CD4-positive, alpha-beta T cell (primary cell): ENCODE data around the gene FERMT2. TPM values are rescaled to one million over a fixed set of nuclear protein-coding genes. Genes with fewer than 3 reads are reported as not detected.
A peak's percentile ranks its signal among the peaks of the same experiment; 100 is the strongest.

Experiments used
- ATAC-seq: fragments of 200-7000 bp; cut with Tn5 transposase; one replicate; pipeline ENCODE4 v1.10.0; 2022; ENCODE audit warnings: mild to moderate bottlenecking; ENCODE audit not compliant: poor library complexity
- CTCF ChIA-PET: fragments of 350-600 bp; sonication (Branson Sonifier 250); formaldehyde crosslinking; loops from one replicate; lab custom pipeline; 2021; ENCODE audit warnings: antibody characterized with exemption, inconsistent platforms; lab: Charles Lee
- POLR2A ChIA-PET: fragments of 350-600 bp; sonication (Branson Sonifier 250); formaldehyde crosslinking; loops from one replicate; lab custom pipeline; 2021; ENCODE audit warnings: antibody characterized with exemption, inconsistent platforms; lab: Charles Lee
- DNase-seq, 14 experiments: peaks; one replicate each; pipeline ENCODE4 v3.0.0-alpha.2; 2013 to 2020; ENCODE audit warnings: mixed read lengths in 2 of 14
- H3K27ac ChIP-seq, 2 donors: one replicate each; pipeline versions ENCODE4 v1.5.1 to v1.7.0; 2013; ENCODE audit warnings: low read length in 2 of 2, low read depth in 1 of 2, mild to moderate bottlenecking in 1 of 2
- H3K27me3 ChIP-seq, 2 experiments: 1 replicate in 1 of 2; 2 replicates in 1 of 2; pipeline versions ENCODE4 v1.6.1 to v1.7.0; 2013; ENCODE audit warnings: low read length in 2 of 2, control low read depth in 1 of 2, mild to moderate bottlenecking in 1 of 2, moderate library complexity in 1 of 2; ENCODE audit not compliant: insufficient read depth in 2 of 2, control insufficient read depth in 1 of 2
- H3K36me3 ChIP-seq: one replicate; pipeline ENCODE4 v1.6.1; 2013; ENCODE audit warnings: low read length, control low read depth; ENCODE audit not compliant: insufficient read depth
- H3K4me1 ChIP-seq: one replicate; pipeline ENCODE4 v1.6.1; 2013; ENCODE audit warnings: low read length, control low read depth; ENCODE audit not compliant: insufficient read depth
- H3K4me3 ChIP-seq: one replicate; pipeline ENCODE4 v1.5.1; 2013; ENCODE audit warnings: mild to moderate bottlenecking, low read length, moderate library complexity
- H3K9me3 ChIP-seq, 2 experiments: 1 replicate in 1 of 2; 2 replicates in 1 of 2; pipeline versions ENCODE4 v1.6.1 to v1.7.0; 2013; ENCODE audit warnings: low read length in 2 of 2, mild to moderate bottlenecking in 2 of 2, control low read depth in 1 of 2, moderate library complexity in 1 of 2; ENCODE audit not compliant: control insufficient read depth in 1 of 2, insufficient read depth in 1 of 2
- H3K27ac Mint-ChIP-seq: one replicate; pipeline ENCODE4 v1.8.0; 2020; ENCODE audit warnings: mixed read lengths
- H3K27me3 Mint-ChIP-seq: one replicate; pipeline ENCODE4 v1.8.0; 2021; ENCODE audit warnings: mixed read lengths
- H3K36me3 Mint-ChIP-seq: one replicate; pipeline ENCODE4 v1.8.0; 2021; ENCODE audit warnings: low read depth, mixed read lengths
- H3K4me1 Mint-ChIP-seq: one replicate; pipeline ENCODE4 v1.8.0; 2021; ENCODE audit warnings: low read depth, mixed read lengths
- H3K4me3 Mint-ChIP-seq: one replicate; pipeline ENCODE4 v1.8.0; 2020; ENCODE audit warnings: mild to moderate bottlenecking, mixed read lengths
- H3K9me3 Mint-ChIP-seq: one replicate; pipeline ENCODE4 v1.8.0; 2020; ENCODE audit warnings: mixed read lengths
- intact Hi-C, 2 experiments: fragments of 100-400 bp; cut with DNase I in 1 of 2; cut with micrococcal nuclease in 1 of 2; formaldehyde crosslinking; loops; one replicate each; pipeline versions ENCODE4 v1.15.1 to v1.9.0; 2023 to 2025; cut with DNase I, micrococcal nuclease
- total RNA-seq, 174 experiments: library from RNA in 2 of 174; stranded (reverse) in 2 of 174; gene quantifications; one replicate each; pipeline ENCODE4 v1.2.3 and lab custom pipeline; 2021 to 2026
- TF ChIP-seq, protein P1 (sequence below): fragments of 200-600 bp; IDR thresholded peaks from one replicate; pipeline ENCODE4 v1.8.0; 2022; ENCODE audit warnings: antibody characterized with exemption, mild to moderate bottlenecking

FERMT2 gene
- total RNA-seq, 2 experiments from 2014 or later = 0.44 to 0.61 TPM

- TF ChIP-seq, protein P1, sequence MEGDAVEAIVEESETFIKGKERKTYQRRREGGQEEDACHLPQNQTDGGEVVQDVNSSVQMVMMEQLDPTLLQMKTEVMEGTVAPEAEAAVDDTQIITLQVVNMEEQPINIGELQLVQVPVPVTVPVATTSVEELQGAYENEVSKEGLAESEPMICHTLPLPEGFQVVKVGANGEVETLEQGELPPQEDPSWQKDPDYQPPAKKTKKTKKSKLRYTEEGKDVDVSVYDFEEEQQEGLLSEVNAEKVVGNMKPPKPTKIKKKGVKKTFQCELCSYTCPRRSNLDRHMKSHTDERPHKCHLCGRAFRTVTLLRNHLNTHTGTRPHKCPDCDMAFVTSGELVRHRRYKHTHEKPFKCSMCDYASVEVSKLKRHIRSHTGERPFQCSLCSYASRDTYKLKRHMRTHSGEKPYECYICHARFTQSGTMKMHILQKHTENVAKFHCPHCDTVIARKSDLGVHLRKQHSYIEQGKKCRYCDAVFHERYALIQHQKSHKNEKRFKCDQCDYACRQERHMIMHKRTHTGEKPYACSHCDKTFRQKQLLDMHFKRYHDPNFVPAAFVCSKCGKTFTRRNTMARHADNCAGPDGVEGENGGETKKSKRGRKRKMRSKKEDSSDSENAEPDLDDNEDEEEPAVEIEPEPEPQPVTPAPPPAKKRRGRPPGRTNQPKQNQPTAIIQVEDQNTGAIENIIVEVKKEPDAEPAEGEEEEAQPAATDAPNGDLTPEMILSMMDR = no peak
- H3K27ac ChIP-seq = no peak overlapping the region
- Mint-ChIP-seq H3K4me3 (no peak overlapping the region), H3K4me1 (peaks cover 22% of the 10 kb centered on the region), H3K9me3 (no peaks in the 10 kb centered on the region), H3K27ac (no peak overlapping the region), H3K27me3 (peaks cover 65% of the 10 kb centered on the region), H3K36me3 (no peaks in the 10 kb centered on the region)
- ATAC-seq (no peak), DNase-seq (peak in 1 of 14 experiments; percentile 1)
- ChIA-PET POLR2A (interaction anchor here (0.9 to 1.6 kb wide), 3 partner anchors 13 to 205 kb away, joined by 4 to 5 read pairs (median 5); partner anchors contain the start of gene DDHD1), CTCF (interaction anchor here (2.0 kb wide), 1 partner anchor 13 kb away, joined by 8 read pairs; no protein-coding TSS in a partner anchor)
- H3K36me3 ChIP-seq = no peaks in the 10 kb centered on the region
- H3K4me1 ChIP-seq = peaks cover 19% of the 10 kb centered on the region
- peaks cover 0 to 3% of the 10 kb centered on the region in 2 experiments for H3K9me3 ChIP-seq
- peaks cover 37 to 59% of the 10 kb centered on the region in 2 experiments for H3K27me3 ChIP-seq
- H3K4me3 ChIP-seq = no peak overlapping the region
- intact Hi-C loops = loop anchor here in 1 of 2 experiments (10.0 kb wide), 1 partner anchor 393 kb away; the partner anchor contains the start of genes GPR137C and TXNDC16
Observed at GRCh38 chr14:52948039-52948438, 2.8 kb downstream of the FERMT2 start.

GRCh38 chr14:52944254-52944653 is 6.6 kb downstream of the FERMT2 start:
- H3K27ac Mint-ChIP-seq = no peak overlapping the region
- peaks cover 21 to 31% of the 10 kb centered on the region in 2 experiments for H3K27me3 ChIP-seq
- TF ChIP-seq, protein P1 = no peak
- peaks cover 42% of the 10 kb centered on the region for H3K27me3 Mint-ChIP-seq
- no peak overlapping the region for H3K27ac ChIP-seq
- ChIA-PET CTCF (no interaction called here), POLR2A (no interaction called here)
- H3K4me1 ChIP-seq = no peaks in the 10 kb centered on the region
- ATAC-seq (no peak), DNase-seq (no peak)
- H3K4me3 ChIP-seq = no peak overlapping the region
- no peaks in the 10 kb centered on the region for H3K36me3 ChIP-seq
- H3K4me1 Mint-ChIP-seq = peaks cover 2% of the 10 kb centered on the region
- no peaks in the 10 kb centered on the region for H3K36me3 Mint-ChIP-seq
- no peaks in the 10 kb centered on the region for H3K9me3 Mint-ChIP-seq
- intact Hi-C loops = loop anchor here in 1 of 2 experiments (10.0 kb wide), 1 partner anchor 389 kb away; the partner anchor contains the start of genes GPR137C and TXNDC16
- H3K9me3 ChIP-seq = no peaks in the 10 kb centered on the region
- no peak overlapping the region for H3K4me3 Mint-ChIP-seq

GRCh38 chr14:52939427-52939826 is 11.4 kb downstream of the FERMT2 start:
- no peaks in the 10 kb centered on the region for H3K4me1 ChIP-seq
- no peaks in the 10 kb centered on the region for H3K9me3 ChIP-seq
- CTCF ChIA-PET = no interaction called here
- H3K36me3 ChIP-seq = no peaks in the 10 kb centered on the region
- H3K27me3 ChIP-seq = no peaks in the 10 kb centered on the region
- H3K27ac ChIP-seq = no peak overlapping the region
- Mint-ChIP-seq H3K9me3 (no peaks in the 10 kb centered on the region), H3K4me3 (no peak overlapping the region), H3K27me3 (peaks cover 28% of the 10 kb centered on the region), H3K36me3 (no peaks in the 10 kb centered on the region), H3K4me1 (no peaks in the 10 kb centered on the region), H3K27ac (no peak overlapping the region)
- TF ChIP-seq, protein P1 = no peak
- DNase-seq (no peak), ATAC-seq (no peak)
- intact Hi-C loops = no loop called here
- POLR2A ChIA-PET = no interaction called here
- H3K4me3 ChIP-seq = no peak overlapping the region
